ENCODE results near the gene MPPE1. TPM values are rescaled to one million over a fixed set of nuclear protein-coding genes. Genes with fewer than 3 reads are reported as not detected.

Gene MPPE1
- total RNA-seq, 1 donor: 38.0 TPM

GRCh38 chr18:11873670-11874340 lies 34.3 kb downstream of the MPPE1 start:
- Histone ChIP-seq H3K4me1 (ENCODE audit: insufficient read depth, low read length) (no peaks in the 10 kb centered on the region), H3K9me3 (ENCODE audit: low read depth, low read length) (no peaks in the 10 kb centered on the region), H3K27me3 (ENCODE audit: insufficient read depth, low read length) (no peaks in the 10 kb centered on the region), H3K4me2 (ENCODE audit: insufficient read depth, low read length) (no peak overlapping the region), H2AFZ (ENCODE audit: low read length) (no peak overlapping the region), H3K27ac (ENCODE audit: low read depth, low read length) (no peak overlapping the region), H3K79me2 (ENCODE audit: insufficient read depth, low read length) (no peaks in the 10 kb centered on the region), H3K36me3 (ENCODE audit: insufficient read depth, low read length) (no peaks in the 10 kb centered on the region), H4K20me1 (ENCODE audit: insufficient read depth, low read length) (no peaks in the 10 kb centered on the region), H3K4me3 (ENCODE audit: insufficient read depth, low read length) (no peak overlapping the region)
- no peak for DNase-seq (ENCODE audit: insufficient read length, low spot score, missing footprints)
- no peak for TF ChIP-seq CTCF (IDR thresholded peaks at IDR 0.05; ENCODE audit: extremely low read depth, low read depth, low read length)

- no peaks in the 10 kb centered on the region for H4K20me1 ChIP-seq (ENCODE audit: insufficient read depth, low read length)
- peak; percentile 59 for TF ChIP-seq CTCF (IDR thresholded peaks at IDR 0.05; ENCODE audit: extremely low read depth, low read depth, low read length)
- no peak overlapping the region for H2AFZ ChIP-seq (ENCODE audit: low read length)
- no peaks in the 10 kb centered on the region for H3K9me3 ChIP-seq (ENCODE audit: low read depth, low read length)
- H3K4me1 ChIP-seq (ENCODE audit: insufficient read depth, low read length): no peaks in the 10 kb centered on the region
- no peak for DNase-seq (ENCODE audit: insufficient read length, low spot score, missing footprints)
- no peak overlapping the region for H3K27ac ChIP-seq (ENCODE audit: low read depth, low read length)
- no peak overlapping the region for H3K4me3 ChIP-seq (ENCODE audit: insufficient read depth, low read length)
- no peaks in the 10 kb centered on the region for H3K79me2 ChIP-seq (ENCODE audit: insufficient read depth, low read length)
- H3K4me2 ChIP-seq (ENCODE audit: insufficient read depth, low read length): no peak overlapping the region
- no peaks in the 10 kb centered on the region for H3K36me3 ChIP-seq (ENCODE audit: insufficient read depth, low read length)
- no peaks in the 10 kb centered on the region for H3K27me3 ChIP-seq (ENCODE audit: insufficient read depth, low read length)
These were observed 35.5 kb downstream of the MPPE1 start for GRCh38 chr18:11872479-11873136.

- Histone ChIP-seq H3K4me2 (ENCODE audit: insufficient read depth, low read length) (no peak overlapping the region), H4K20me1 (ENCODE audit: insufficient read depth, low read length) (no peaks in the 10 kb centered on the region), H3K27me3 (ENCODE audit: insufficient read depth, low read length) (no peaks in the 10 kb centered on the region), H3K4me3 (ENCODE audit: insufficient read depth, low read length) (no peak overlapping the region), H3K9me3 (ENCODE audit: low read depth, low read length) (no peaks in the 10 kb centered on the region), H3K36me3 (ENCODE audit: insufficient read depth, low read length) (no peaks in the 10 kb centered on the region), H3K27ac (ENCODE audit: low read depth, low read length) (no peak overlapping the region), H3K4me1 (ENCODE audit: insufficient read depth, low read length) (no peaks in the 10 kb centered on the region), H3K79me2 (ENCODE audit: insufficient read depth, low read length) (no peaks in the 10 kb centered on the region), H2AFZ (ENCODE audit: low read length) (no peak overlapping the region)
- DNase-seq (ENCODE audit: insufficient read length, low spot score, missing footprints): no peak
- TF ChIP-seq CTCF (IDR thresholded peaks at IDR 0.05; ENCODE audit: extremely low read depth, low read depth, low read length): no peak
These were observed 36.6 kb downstream of the MPPE1 start for GRCh38 chr18:11871501-11871900.

- Histone ChIP-seq H2AFZ (ENCODE audit: low read length) (no peak overlapping the region), H3K4me2 (ENCODE audit: insufficient read depth, low read length) (no peak overlapping the region), H3K79me2 (ENCODE audit: insufficient read depth, low read length) (no peaks in the 10 kb centered on the region), H3K27ac (ENCODE audit: low read depth, low read length) (no peak overlapping the region), H4K20me1 (ENCODE audit: insufficient read depth, low read length) (no peaks in the 10 kb centered on the region), H3K4me1 (ENCODE audit: insufficient read depth, low read length) (no peaks in the 10 kb centered on the region), H3K9me3 (ENCODE audit: low read depth, low read length) (no peaks in the 10 kb centered on the region), H3K27me3 (ENCODE audit: insufficient read depth, low read length) (no peaks in the 10 kb centered on the region), H3K4me3 (ENCODE audit: insufficient read depth, low read length) (no peak overlapping the region), H3K36me3 (ENCODE audit: insufficient read depth, low read length) (no peaks in the 10 kb centered on the region)
- no peak for DNase-seq (ENCODE audit: insufficient read length, low spot score, missing footprints)
- no peak for TF ChIP-seq CTCF (IDR thresholded peaks at IDR 0.05; ENCODE audit: extremely low read depth, low read depth, low read length)
These were observed 39.9 kb downstream of the MPPE1 start for GRCh38 chr18:11868230-11868629.

Data from osteoblast (primary cell).